SK-N-SH (cell line): ENCODE measurements around the gene ADISSP. TPM values are rescaled to one million over a fixed set of nuclear protein-coding genes. Genes with fewer than 3 reads are reported as not detected.

Source experiments
- CTCF ChIA-PET: fragments of 300-600, 350-600 bp; formaldehyde crosslinking; extraction: SDS; loops from one replicate; lab custom pipeline; 2021; lab: Yijun Ruan, JAX
- POLR2A ChIA-PET: fragments of 350-600 bp; sonication (Branson Sonifier 250); formaldehyde crosslinking; extraction: SDS; loops from one replicate; lab custom pipeline; 2020; ENCODE audit warnings: antibody characterized with exemption, inconsistent platforms; lab: Yijun Ruan, JAX
- DNase-seq: peaks from one replicate; pipeline ENCODE4 v3.0.0; 2012
- H2AFZ ChIP-seq: fragments of 200-600 bp; sonication (generic); 2 replicates; pipeline ENCODE4 v1.8.1; 2016; ENCODE audit warnings: antibody characterized with exemption, mild to moderate bottlenecking, low read depth
- H3F3A ChIP-seq: fragments of 200-600 bp; sonication (generic); replicated peaks from 2 replicates; pipeline ENCODE3; 2016; ENCODE audit warnings: antibody characterized with exemption, mild to moderate bottlenecking; ENCODE audit not compliant: insufficient read depth
- H3K27ac ChIP-seq, 2 experiments: fragments of 200-500 bp in 1 of 2; fragments of 200-600 bp in 1 of 2; sonication (Bioruptor generic) in 1 of 2; sonication (generic), shearing (Covaris generic) in 1 of 2; 2 replicates each; pipeline versions ENCODE4 v1.5.1 to v1.6.1; 2014 to 2016; ENCODE audit warnings: low read depth in 2 of 2, inconsistent platforms in 1 of 2, low read length in 1 of 2, mild to moderate bottlenecking in 1 of 2, mixed read lengths in 1 of 2
- H3K27me3 ChIP-seq: fragments of 200-600 bp; sonication (generic), shearing (Covaris generic); 2 replicates; pipeline ENCODE4 v1.6.1; 2016; ENCODE audit warnings: mixed run types; ENCODE audit not compliant: insufficient read depth
- H3K36me3 ChIP-seq, 2 experiments: fragments of 200-500 bp in 1 of 2; fragments of 200-600 bp in 1 of 2; sonication (Bioruptor generic) in 1 of 2; sonication (generic) in 1 of 2; replicated peaks in 1 of 2; 2 replicates each; pipeline versions ENCODE3 to v1.5.1; 2014 to 2016; ENCODE audit warnings: low read length in 1 of 2, mild to moderate bottlenecking in 1 of 2; ENCODE audit not compliant: insufficient read depth in 2 of 2, control insufficient read depth in 1 of 2
- H3K4me1 ChIP-seq, 2 experiments: fragments of 200-500 bp in 1 of 2; fragments of 200-600 bp in 1 of 2; sonication (Bioruptor generic) in 1 of 2; sonication (generic), shearing (Covaris generic) in 1 of 2; 2 replicates each; pipeline versions ENCODE4 v1.5.1 to v1.6.1; 2014 to 2016; ENCODE audit warnings: low read depth in 1 of 2, low read length in 1 of 2, mixed run types in 1 of 2; ENCODE audit not compliant: insufficient read depth in 2 of 2, control insufficient read depth in 1 of 2
- H3K4me2 ChIP-seq: fragments of 200-600 bp; sonication (generic), shearing (Covaris generic); 2 replicates; pipeline ENCODE4 v1.6.1; 2017; ENCODE audit warnings: mixed run types
- H3K4me3 ChIP-seq, 2 experiments: fragments of 200-500 bp in 1 of 2; fragments of 200-600 bp in 1 of 2; sonication (Bioruptor generic) in 1 of 2; sonication (generic), shearing (Covaris generic) in 1 of 2; 2 replicates each; pipeline versions ENCODE4 v1.5.1 to v1.8.1; 2014 to 2016; ENCODE audit warnings: low read depth in 2 of 2, inconsistent platforms in 1 of 2, low read length in 1 of 2, mild to moderate bottlenecking in 1 of 2, mixed read lengths in 1 of 2, moderate library complexity in 1 of 2
- H3K79me2 ChIP-seq: fragments of 200-600 bp; sonication (generic); 2 replicates; pipeline ENCODE4 v1.8.1; 2017; ENCODE audit warnings: mild to moderate bottlenecking; ENCODE audit not compliant: insufficient read depth
- H3K9ac ChIP-seq: fragments of 200-600 bp; sonication (generic); 2 replicates; pipeline ENCODE4 v1.6.1; 2017; ENCODE audit warnings: mixed run types
- H3K9me2 ChIP-seq: fragments of 200-600 bp; sonication (generic); 2 replicates; pipeline ENCODE4 v1.6.1; 2017; ENCODE audit warnings: mixed run types
- H3K9me3 ChIP-seq: fragments of 200-600 bp; sonication (generic); 2 replicates; pipeline ENCODE4 v1.6.1; 2017; ENCODE audit warnings: mixed run types, mild to moderate bottlenecking, moderate library complexity
- H4K20me1 ChIP-seq: fragments of 200-600 bp; sonication (generic); 2 replicates; pipeline ENCODE4 v1.6.1; 2017; ENCODE audit warnings: mild to moderate bottlenecking, mixed run types; ENCODE audit not compliant: insufficient read depth
- CHD2 ChIP-seq: fragments of 150-350 bp; IDR thresholded peaks from 2 replicates; pipeline ENCODE4 v1.6.1; 2018; ENCODE audit warnings: low read length; ENCODE audit not compliant: partially characterized antibody
- EP300 ChIP-seq, 2 experiments: IDR thresholded peaks; 2 replicates each; pipeline versions ENCODE4 v1.4.0 to v1.6.1; 2012; ENCODE audit warnings: borderline replicate concordance in 1 of 2, low read depth in 1 of 2, low read length in 1 of 2
- EZH2phosphoT487 ChIP-seq: fragments of 200-600 bp; sonication (generic); IDR thresholded peaks from 2 replicates; pipeline ENCODE4 v1.6.1; 2017; ENCODE audit warnings: low read depth, mixed run types, mild to moderate bottlenecking, antibody characterized with exemption, moderate library complexity, borderline replicate concordance
- GABPA ChIP-seq: IDR thresholded peaks from 2 replicates; pipeline ENCODE4 v1.4.0; 2012; ENCODE audit warnings: low read depth, mild to moderate bottlenecking
- MEF2A ChIP-seq: IDR thresholded peaks from 2 replicates; pipeline ENCODE4 v1.4.0; 2012; ENCODE audit warnings: low read depth, borderline replicate concordance
- MXI1 ChIP-seq: IDR thresholded peaks from 2 replicates; pipeline ENCODE4 v1.6.1; 2012; ENCODE audit warnings: mild to moderate bottlenecking, low read depth, low read length, improper control_type of control experiment
- NRF1 ChIP-seq: IDR thresholded peaks from 2 replicates; pipeline ENCODE4 v1.6.1; 2012; ENCODE audit warnings: low read depth, mild to moderate bottlenecking, low read length
- RAD21 ChIP-seq: IDR thresholded peaks from 2 replicates; pipeline ENCODE4 v1.6.1; 2012; ENCODE audit warnings: mild to moderate bottlenecking, low read length
- RCOR1 ChIP-seq: fragments of 150-350 bp; IDR thresholded peaks from 2 replicates; pipeline ENCODE4 v1.6.1; 2017; ENCODE audit warnings: antibody characterized with exemption, low read length
- RXRA ChIP-seq: IDR thresholded peaks from 2 replicates; pipeline ENCODE4 v1.4.0; 2012; ENCODE audit warnings: low read depth, mild to moderate bottlenecking, borderline replicate concordance
- SIN3A ChIP-seq: IDR thresholded peaks from 2 replicates; pipeline ENCODE4 v1.6.1; 2012; ENCODE audit warnings: low read depth, mild to moderate bottlenecking, low read length, moderate library complexity, borderline replicate concordance
- SMC3 ChIP-seq: IDR thresholded peaks from 2 replicates; pipeline ENCODE4 v1.6.1; 2012; ENCODE audit warnings: low read depth, low read length, improper control_type of control experiment
- TAF1 ChIP-seq: IDR thresholded peaks from 2 replicates; pipeline ENCODE4 v1.6.1; 2012; ENCODE audit warnings: low read depth, mild to moderate bottlenecking, low read length, moderate library complexity, borderline replicate concordance
- TCF12 ChIP-seq: IDR thresholded peaks from 2 replicates; pipeline ENCODE4 v1.4.0; 2012
- YY1 ChIP-seq: IDR thresholded peaks from 2 replicates; pipeline ENCODE4 v1.4.0; 2012; ENCODE audit warnings: low read depth, mild to moderate bottlenecking
- WGBS: methylation state at CpG from one replicate; pipeline ENCODE4 v1.1.6; 2017; ENCODE audit warnings: low lambda C conversion rate; 5-methylcytosine and 5-hydroxymethylcytosine counted together
- polyA plus RNA-seq, 3 experiments: library from polyadenylated mRNA; depleted of rRNA; stranded (reverse); fragments of >200 nt; gene quantifications; 2 replicates each; pipeline ENCODE4 v1.2.3, GENCODE V29; 2012
- TF ChIP-seq, protein P1 (sequence below): fragments of 200-600 bp; sonication (generic); IDR thresholded peaks from 2 replicates; pipeline ENCODE4 v1.6.1; 2017; ENCODE audit warnings: antibody characterized with exemption, mild to moderate bottlenecking, moderate library complexity
- TF ChIP-seq, protein P2 (sequence below): IDR thresholded peaks from 2 replicates; pipeline ENCODE4; 2012
- TF ChIP-seq, protein P3 (sequence below): IDR thresholded peaks from 2 replicates; pipeline ENCODE4 v1.4.0; 2012; ENCODE audit warnings: low read depth, borderline replicate concordance
- TF ChIP-seq, protein P4 (sequence below): fragments of 150-350 bp; IDR thresholded peaks from 2 replicates; pipeline ENCODE4 v1.6.1; 2016; ENCODE audit warnings: mild to moderate bottlenecking, low read depth, low read length
- TF ChIP-seq, protein P5 (sequence below): IDR thresholded peaks from 2 replicates; pipeline ENCODE4 v1.4.0; 2012; ENCODE audit warnings: low read depth

ADISSP gene
- polyA plus RNA-seq, 1 of the 3 experiments (the other 2 are of a cell fraction): 73.9 TPM

DNA sequence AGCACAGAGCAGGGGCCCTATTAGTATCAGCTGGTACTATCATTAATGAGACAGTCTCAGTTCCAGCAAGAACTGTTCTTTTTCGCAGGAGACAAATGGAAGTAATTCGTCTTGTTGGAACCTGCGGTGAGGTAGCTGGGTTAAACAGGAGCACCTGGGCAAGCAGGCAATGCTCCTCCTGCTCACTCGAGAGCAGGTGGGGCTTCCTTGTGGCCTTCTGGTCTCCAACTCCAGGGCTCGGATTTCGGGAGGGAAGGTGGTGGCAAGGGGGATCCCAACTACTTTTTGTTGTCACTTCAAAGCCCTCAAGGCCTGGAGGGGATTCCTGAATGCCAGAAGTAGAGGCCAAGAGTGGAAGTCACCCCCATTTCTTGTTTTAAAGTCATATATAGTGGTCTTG, 15.0 kb upstream of the ADISSP start:
- no peak for DNase-seq
- Histone ChIP-seq H3K79me2 (peaks cover 40% of the 10 kb centered on the region), H3F3A (peaks cover 15% of the 10 kb centered on the region), H3K4me2 (no peak overlapping the region), H3K4me1 (peaks cover 27 to 38% of the 10 kb centered on the region in 2 experiments; a peak in 3 of 4 replicates), H2AFZ (no peak overlapping the region), H3K9ac (no peak overlapping the region), H3K9me3 (no peaks in the 10 kb centered on the region), H3K36me3 (peaks cover 7 to 9% of the 10 kb centered on the region in 2 experiments), H3K27ac (no peak overlapping the region), H3K9me2 (no peaks in the 10 kb centered on the region), H4K20me1 (peaks cover 45% of the 10 kb centered on the region), H3K27me3 (no peaks in the 10 kb centered on the region), H3K4me3 (no peak overlapping the region)
- ChIA-PET CTCF (interaction anchor here (1.1 to 3.1 kb wide), 3 partner anchors 13 to 59 kb away, joined by 3 to 14 read pairs (median 9); partner anchors contain the start of gene CDC25B), POLR2A (interaction anchor here (0.6 kb wide), 1 partner anchor 13 kb away, joined by 3 read pairs; the partner anchor contains the start of gene CDC25B)
- 94% methylated on average over 6 of the region's 6 CpGs for WGBS
- TF ChIP-seq RXRA: no peak
- TF ChIP-seq, protein P1, sequence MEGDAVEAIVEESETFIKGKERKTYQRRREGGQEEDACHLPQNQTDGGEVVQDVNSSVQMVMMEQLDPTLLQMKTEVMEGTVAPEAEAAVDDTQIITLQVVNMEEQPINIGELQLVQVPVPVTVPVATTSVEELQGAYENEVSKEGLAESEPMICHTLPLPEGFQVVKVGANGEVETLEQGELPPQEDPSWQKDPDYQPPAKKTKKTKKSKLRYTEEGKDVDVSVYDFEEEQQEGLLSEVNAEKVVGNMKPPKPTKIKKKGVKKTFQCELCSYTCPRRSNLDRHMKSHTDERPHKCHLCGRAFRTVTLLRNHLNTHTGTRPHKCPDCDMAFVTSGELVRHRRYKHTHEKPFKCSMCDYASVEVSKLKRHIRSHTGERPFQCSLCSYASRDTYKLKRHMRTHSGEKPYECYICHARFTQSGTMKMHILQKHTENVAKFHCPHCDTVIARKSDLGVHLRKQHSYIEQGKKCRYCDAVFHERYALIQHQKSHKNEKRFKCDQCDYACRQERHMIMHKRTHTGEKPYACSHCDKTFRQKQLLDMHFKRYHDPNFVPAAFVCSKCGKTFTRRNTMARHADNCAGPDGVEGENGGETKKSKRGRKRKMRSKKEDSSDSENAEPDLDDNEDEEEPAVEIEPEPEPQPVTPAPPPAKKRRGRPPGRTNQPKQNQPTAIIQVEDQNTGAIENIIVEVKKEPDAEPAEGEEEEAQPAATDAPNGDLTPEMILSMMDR: no peak
- no peak for TF ChIP-seq RCOR1
- TF ChIP-seq EP300 (IDR thresholded peaks at IDR 0.05; ENCODE audit: borderline replicate concordance in 1 of 2, low read depth in 1 of 2, low read length in 1 of 2): no peak
- no peak for TF ChIP-seq SMC3
- TF ChIP-seq, protein P2, sequence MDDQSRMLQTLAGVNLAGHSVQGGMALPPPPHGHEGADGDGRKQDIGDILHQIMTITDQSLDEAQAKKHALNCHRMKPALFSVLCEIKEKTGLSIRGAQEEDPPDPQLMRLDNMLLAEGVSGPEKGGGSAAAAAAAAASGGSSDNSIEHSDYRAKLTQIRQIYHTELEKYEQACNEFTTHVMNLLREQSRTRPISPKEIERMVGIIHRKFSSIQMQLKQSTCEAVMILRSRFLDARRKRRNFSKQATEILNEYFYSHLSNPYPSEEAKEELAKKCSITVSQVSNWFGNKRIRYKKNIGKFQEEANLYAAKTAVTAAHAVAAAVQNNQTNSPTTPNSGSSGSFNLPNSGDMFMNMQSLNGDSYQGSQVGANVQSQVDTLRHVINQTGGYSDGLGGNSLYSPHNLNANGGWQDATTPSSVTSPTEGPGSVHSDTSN: no peak
- no peak for TF ChIP-seq YY1
- TF ChIP-seq, protein P3, sequence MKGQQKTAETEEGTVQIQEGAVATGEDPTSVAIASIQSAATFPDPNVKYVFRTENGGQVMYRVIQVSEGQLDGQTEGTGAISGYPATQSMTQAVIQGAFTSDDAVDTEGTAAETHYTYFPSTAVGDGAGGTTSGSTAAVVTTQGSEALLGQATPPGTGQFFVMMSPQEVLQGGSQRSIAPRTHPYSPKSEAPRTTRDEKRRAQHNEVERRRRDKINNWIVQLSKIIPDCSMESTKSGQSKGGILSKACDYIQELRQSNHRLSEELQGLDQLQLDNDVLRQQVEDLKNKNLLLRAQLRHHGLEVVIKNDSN: no peak
- no peak for TF ChIP-seq GABPA
- TF ChIP-seq, protein P4, sequence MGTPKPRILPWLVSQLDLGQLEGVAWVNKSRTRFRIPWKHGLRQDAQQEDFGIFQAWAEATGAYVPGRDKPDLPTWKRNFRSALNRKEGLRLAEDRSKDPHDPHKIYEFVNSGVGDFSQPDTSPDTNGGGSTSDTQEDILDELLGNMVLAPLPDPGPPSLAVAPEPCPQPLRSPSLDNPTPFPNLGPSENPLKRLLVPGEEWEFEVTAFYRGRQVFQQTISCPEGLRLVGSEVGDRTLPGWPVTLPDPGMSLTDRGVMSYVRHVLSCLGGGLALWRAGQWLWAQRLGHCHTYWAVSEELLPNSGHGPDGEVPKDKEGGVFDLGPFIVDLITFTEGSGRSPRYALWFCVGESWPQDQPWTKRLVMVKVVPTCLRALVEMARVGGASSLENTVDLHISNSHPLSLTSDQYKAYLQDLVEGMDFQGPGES: no peak
- no peak for TF ChIP-seq RAD21
- TF ChIP-seq TCF12: no peak
- no peak for TF ChIP-seq TAF1
- TF ChIP-seq NRF1: no peak
- no peak for TF ChIP-seq SIN3A
- no peak for TF ChIP-seq CHD2
- TF ChIP-seq, protein P5, sequence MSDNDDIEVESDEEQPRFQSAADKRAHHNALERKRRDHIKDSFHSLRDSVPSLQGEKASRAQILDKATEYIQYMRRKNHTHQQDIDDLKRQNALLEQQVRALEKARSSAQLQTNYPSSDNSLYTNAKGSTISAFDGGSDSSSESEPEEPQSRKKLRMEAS: no peak
- TF ChIP-seq MXI1: no peak
- TF ChIP-seq MEF2A: no peak
- TF ChIP-seq EZH2phosphoT487: no peak
